GM19193 (cell line): ENCODE data around the gene FAM237A.

Source experiments
- POLR2A ChIP-seq: IDR thresholded peaks from 4 replicates; pipeline ENCODE4 v1.6.1; 2011; ENCODE audit not compliant: insufficient read depth, insufficient read length; ENCODE audit errors: extremely low read depth

Gene FAM237A

GRCh38 chr2:206642075-206643025 is at the start of gene FAM237A:
Gene FAM237A (plus strand): TSS chr2:206642487. CDS start chr2:206644237, 1,750 bp downstream.
- no peak for TF ChIP-seq POLR2A

- no peak for TF ChIP-seq POLR2A
These were observed 44.5 kb upstream of the FAM237A start for GRCh38 chr2:206597717-206598218.

- TF ChIP-seq POLR2A: no peak
These were observed 39.0 kb upstream of the FAM237A start for GRCh38 chr2:206603243-206603642.

- no peak for TF ChIP-seq POLR2A
These were observed 31.8 kb upstream of the FAM237A start for GRCh38 chr2:206610451-206610850.

- no peak for TF ChIP-seq POLR2A
These were observed 31.1 kb upstream of the FAM237A start for GRCh38 chr2:206611191-206611590.

- TF ChIP-seq POLR2A: no peak
These were observed 30.6 kb upstream of the FAM237A start for GRCh38 chr2:206611736-206612135.

- TF ChIP-seq POLR2A: no peak
These were observed 27.5 kb upstream of the FAM237A start for GRCh38 chr2:206614811-206615210.

- TF ChIP-seq POLR2A: no peak
These were observed 26.7 kb upstream of the FAM237A start for GRCh38 chr2:206615417-206616089.

- no peak for TF ChIP-seq POLR2A
These were observed 26.1 kb upstream of the FAM237A start for GRCh38 chr2:206616151-206616550.

GRCh38 chr2:206619011-206619410 is 23.3 kb upstream of the FAM237A start:
- TF ChIP-seq POLR2A: no peak

- TF ChIP-seq POLR2A: no peak
These were observed 16.2 kb upstream of the FAM237A start for GRCh38 chr2:206626108-206626507.

- TF ChIP-seq POLR2A: no peak
These were observed 14.7 kb upstream of the FAM237A start for GRCh38 chr2:206627632-206628031.

- no peak for TF ChIP-seq POLR2A
These were observed 10.9 kb upstream of the FAM237A start for GRCh38 chr2:206631340-206631739.

GRCh38 chr2:206635015-206635414 is 7.3 kb upstream of the FAM237A start:
- no peak for TF ChIP-seq POLR2A

- no peak for TF ChIP-seq POLR2A
These were observed 2.7 kb upstream of the FAM237A start for GRCh38 chr2:206639636-206640035.
